Stimulated activated CD4-positive, alpha-beta T cell treated with anti-CD3 and anti-CD28 coated beads, Interleukin-4, amount 100 ng/mL, for 24 hours (primary cell): ENCODE measurements around the gene FRMD6.

Experiments
- DNase-seq: peaks from one replicate; pipeline ENCODE4 v3.0.0-alpha.2; 2020

The FRMD6 gene

GRCh38 chr14:51674294-51675002 lies 22.7 kb downstream of the FRMD6 start:
- DNase-seq = no peak

- DNase-seq = no peak
These were observed 24.8 kb downstream of the FRMD6 start for GRCh38 chr14:51676549-51676948.

- no peak for DNase-seq
These were observed 25.6 kb downstream of the FRMD6 start for GRCh38 chr14:51677266-51677665.

GRCh38 chr14:51677738-51678137 lies 26.0 kb downstream of the FRMD6 start:
- no peak for DNase-seq

DNA sequence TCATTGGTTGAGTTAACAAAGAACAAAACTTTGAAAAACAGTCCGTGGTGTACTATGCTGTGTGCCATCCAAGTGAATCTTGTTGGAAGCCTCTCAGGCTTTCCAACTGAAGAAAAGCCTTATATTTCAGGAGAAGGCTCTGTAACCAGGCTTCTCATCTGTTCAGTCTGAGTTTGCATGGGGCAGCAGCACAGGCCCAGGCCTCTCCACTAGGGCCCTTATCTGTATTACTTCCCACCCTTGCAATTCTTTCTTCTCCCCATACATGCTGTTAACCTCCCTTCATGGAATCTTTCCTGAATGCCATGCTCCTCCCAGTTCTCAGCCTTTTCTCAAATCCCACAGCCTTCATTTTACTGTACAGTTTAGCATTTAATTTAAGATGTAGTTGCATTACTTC lies 28.3 kb downstream of the FRMD6 start:
- DNase-seq = no peak

DNA sequence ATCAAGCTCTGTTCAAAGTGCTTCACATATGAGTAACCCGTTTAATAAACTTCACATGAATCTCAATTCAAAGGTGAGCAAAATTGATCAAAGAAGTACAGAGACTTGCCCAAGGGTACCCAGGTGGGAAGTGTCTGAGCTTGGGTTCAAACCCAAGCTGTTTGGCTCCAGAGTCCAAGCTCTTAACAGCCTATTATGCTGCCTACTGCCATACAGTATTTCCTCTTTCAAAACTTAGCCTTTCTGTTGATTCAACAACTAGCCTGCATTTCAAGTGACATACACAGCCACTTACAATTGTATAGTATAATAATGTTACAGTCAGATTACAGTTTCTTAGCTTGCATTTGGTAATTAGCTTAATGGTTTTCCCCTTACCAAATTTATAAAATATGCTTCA lies 29.7 kb downstream of the FRMD6 start:
- no peak for DNase-seq

GRCh38 chr14:51682411-51682810 lies 30.7 kb downstream of the FRMD6 start:
- DNase-seq = no peak

DNA sequence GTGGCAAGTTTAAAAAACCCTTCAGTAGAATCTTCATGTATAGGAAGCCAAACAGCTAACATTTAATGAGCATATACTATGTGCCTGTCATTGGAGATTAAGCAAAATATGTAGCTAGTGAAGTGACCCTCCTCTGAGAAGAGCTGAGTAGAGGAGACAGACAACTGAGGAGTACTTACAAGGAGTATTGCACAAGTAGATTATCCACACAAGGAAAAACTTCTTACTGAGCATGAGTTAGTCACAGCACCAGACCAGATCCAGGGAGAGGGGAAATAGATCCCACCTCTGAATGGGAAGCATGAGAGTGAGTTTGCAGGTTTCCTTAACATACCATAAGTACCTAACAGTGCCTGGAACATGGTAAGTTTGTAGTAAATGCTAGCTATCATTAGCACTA lies 33.0 kb downstream of the FRMD6 start:
- DNase-seq = no peak

DNA sequence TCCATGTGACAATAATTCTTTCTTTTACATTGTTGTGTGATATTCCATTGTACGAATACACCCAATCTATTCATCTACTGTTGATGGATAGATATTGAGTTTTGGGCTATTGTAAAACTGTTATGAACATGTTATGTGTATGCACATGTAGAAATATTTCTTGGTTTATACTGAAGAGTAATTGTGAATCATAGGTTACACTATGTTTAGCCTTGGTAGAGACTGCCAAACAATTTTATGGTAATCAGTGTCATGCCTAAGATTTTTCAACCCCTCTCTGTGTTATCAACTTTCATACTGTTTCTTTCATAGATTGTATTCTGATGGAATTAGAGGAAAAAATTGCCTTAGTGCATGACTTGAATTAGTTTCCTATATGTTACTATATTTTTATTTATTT lies 39.5 kb downstream of the FRMD6 start:
- DNase-seq = no peak

GRCh38 chr14:51692646-51693045 lies 40.9 kb downstream of the FRMD6 start:
- DNase-seq = no peak

DNA sequence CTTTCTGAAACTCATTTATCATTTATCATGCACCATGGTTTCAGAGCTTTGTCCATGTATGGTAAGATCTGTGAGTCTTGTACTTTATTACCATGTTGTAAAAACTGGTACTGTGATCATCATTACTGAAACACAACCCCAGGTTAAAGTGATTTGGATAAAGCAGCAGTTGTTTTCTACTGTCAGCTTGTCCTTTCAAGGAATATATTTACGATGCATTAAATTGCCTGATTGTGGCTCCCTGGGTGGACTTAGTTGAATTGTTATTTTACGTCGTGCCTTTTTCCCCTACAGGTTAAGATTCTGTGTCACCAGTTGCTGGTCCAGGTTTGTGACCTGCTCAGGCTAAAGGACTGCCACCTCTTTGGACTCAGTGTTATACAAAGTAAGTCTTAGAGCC lies 46.1 kb downstream of the FRMD6 start:
- no peak for DNase-seq

DNA sequence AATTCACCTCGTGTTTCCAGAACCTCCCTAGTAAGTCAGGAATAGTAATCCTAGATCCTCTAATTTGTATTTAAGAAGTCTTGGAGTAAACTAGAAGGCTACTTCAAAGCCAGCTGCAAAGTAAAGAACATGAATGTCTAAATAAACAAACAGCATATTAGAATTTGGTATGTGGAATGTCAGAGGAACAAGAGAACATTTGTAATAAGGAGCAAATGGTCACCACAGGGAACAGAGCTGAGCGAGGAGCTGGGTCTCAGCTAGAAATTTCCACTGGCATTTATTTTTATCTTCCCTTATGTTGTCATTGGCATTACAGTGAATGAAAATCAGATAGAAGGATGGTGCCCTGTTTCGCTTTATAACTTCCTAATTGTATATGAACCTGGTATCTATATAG lies 50.2 kb downstream of the FRMD6 start:
- DNase-seq = no peak

DNA sequence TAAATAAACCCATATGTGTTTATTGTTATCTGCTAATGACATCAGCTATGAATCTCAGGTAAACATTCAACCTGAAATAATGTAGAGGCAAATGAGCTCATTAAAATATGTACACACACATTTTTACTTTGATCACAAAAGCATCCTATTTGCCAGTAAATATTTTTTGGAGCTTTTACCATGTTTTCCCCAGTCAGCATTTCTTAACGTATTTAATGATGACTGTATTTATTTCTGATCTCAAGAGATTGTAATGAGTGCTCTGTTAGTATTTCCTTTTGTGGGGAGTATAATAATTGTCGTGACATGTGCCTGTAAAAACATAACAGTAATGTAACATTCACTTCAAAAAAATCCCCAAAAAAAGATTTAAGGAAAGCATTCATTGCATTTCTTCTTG lies 52.1 kb downstream of the FRMD6 start:
- no peak for DNase-seq

DNA sequence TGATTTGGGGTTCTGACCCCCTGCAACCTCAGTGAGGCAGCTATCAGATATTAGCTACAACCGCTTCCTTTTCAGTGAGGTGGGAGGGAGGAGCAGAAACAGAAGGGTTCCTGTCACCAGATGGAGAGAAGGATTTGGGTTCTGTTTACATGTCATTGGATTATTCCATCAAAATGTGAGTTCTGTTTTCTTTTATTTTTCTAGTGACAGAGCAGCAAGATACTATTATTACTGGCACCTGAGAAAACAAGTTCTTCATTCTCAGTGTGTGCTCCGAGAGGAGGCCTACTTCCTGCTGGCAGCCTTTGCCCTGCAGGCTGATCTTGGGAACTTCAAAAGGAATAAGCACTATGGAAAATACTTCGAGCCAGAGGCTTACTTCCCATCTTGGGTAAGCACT lies 52.8 kb downstream of the FRMD6 start:
- DNase-seq = no peak

GRCh38 chr14:51707327-51707726 lies 55.6 kb downstream of the FRMD6 start:
- no peak for DNase-seq

- DNase-seq = no peak
These were observed 59.8 kb downstream of the FRMD6 start for GRCh38 chr14:51711505-51711904.

- DNase-seq = no peak
These were observed 63.5 kb downstream of the FRMD6 start for GRCh38 chr14:51715250-51715649.

DNA sequence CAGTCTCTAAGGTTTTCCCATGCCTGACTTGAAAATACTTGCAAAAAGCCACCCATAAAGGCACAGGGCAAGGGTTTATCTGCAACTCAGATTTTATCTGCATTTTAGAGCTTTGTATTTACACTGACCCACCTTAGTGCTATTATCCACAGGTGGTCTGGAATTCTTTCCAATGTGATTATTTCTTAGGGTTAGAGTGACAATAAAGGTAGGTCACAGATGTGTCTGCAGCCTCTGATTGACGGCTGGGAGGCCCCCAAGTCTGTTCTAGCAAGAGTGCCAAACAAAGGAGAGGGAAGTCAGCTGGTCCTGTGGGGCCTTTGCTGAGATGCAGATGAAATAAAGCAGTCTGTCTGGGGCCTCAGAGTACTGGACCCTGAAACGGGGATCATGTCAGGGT lies 64.0 kb downstream of the FRMD6 start:
- no peak for DNase-seq

- DNase-seq = no peak
These were observed 64.9 kb downstream of the FRMD6 start for GRCh38 chr14:51716610-51717009.

DNA sequence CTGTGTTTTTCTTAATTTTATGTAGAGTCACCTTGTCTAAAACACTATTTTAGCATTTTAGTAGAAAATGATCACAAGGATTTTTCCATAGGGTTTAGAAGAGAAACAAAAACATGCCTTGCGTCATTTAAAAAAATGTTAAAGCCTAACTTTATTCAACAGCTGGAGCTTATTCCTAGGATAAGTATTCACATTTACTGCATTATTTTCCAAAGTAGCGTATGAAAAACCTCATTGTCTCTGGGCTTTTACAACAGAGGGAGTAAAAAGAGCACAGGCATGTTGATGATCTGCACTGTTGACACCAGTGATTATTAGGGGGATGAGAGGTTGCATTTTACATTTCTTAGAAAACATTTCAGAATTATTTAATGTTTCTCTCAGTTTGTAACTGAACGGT lies 66.1 kb downstream of the FRMD6 start:
- no peak for DNase-seq

DNA sequence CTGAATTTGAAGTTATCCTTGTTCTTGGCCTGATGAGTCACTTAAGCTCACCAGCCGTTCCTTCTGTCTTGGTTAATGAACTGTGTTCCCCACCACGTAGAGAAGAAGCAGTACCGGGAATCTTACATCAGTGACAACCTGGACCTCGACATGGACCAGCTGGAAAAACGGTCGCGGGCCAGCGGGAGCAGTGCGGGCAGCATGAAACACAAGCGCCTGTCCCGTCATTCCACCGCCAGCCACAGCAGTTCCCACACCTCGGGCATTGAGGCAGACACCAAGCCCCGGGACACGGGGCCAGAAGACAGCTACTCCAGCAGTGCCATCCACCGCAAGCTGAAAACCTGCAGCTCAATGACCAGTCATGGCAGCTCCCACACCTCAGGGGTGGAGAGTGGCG lies 68.2 kb downstream of the FRMD6 start:
- DNase-seq = no peak

DNA sequence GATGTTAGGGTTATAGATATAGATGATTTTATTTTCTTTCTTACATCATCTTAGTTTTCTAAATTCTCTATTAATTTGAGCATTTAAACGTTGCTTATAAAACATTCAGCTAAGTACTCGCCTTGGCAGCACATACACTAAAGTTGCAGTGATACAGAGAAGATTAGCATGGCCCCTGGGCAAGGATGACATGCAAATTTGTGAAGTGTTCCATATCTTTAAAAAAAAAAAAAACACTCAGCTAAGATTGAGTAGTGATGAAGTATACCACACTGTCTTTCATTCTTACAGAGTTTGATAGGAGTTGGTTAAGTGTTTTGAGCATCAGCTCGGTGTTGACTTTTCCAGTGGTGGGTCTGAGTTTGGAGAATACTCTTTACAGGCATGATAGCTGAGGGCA lies 72.3 kb downstream of the FRMD6 start:
- DNase-seq = no peak

GRCh38 chr14:51724650-51725049 lies 72.9 kb downstream of the FRMD6 start:
- DNase-seq = no peak

- no peak for DNase-seq
These were observed 73.4 kb downstream of the FRMD6 start for GRCh38 chr14:51725061-51725460.

DNA sequence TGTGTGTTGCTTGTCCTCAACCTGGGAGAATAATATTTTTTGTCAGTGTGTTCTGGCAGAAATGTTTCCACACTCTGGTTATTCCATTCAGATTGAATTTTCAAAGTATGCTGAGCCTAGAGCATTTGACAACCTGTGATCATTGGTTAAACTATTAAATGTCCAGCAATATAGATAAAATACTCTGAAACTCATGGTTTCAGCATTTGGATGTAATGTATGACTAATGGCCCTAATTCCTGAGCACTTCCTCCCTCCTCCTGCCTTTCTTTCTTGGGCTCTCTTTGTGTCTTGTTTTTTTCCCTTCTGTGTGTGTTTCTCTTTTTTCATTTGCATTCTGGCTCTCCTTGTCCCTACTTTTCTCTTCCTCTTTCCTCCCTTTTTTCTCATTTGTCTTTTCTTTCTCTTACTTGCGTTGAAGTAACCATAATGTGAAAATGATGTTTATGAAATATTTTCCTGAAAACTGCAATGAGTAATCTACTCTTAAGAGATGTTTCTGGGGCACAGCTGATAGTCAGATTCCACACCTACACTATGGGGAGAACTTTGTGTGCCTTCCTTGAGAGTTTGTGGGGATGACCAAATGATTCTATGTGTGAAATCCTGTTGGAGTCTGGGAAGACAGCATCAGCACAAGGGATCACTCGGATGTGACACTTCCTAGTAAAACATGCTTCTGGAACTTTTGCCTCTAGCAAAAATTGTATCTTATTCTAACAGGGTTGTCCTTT lies 74.6 kb downstream of the FRMD6 start:
- no peak for DNase-seq
